Fibroblast of the conjunctiva (primary cell): Measurements from ENCODE around the gene ACSBG1.

Experiments used
- DNase-seq: peaks from one replicate; pipeline ENCODE4 v3.0.0-alpha.2; 2010; ENCODE audit warnings: low read depth

Gene ACSBG1, protein sequence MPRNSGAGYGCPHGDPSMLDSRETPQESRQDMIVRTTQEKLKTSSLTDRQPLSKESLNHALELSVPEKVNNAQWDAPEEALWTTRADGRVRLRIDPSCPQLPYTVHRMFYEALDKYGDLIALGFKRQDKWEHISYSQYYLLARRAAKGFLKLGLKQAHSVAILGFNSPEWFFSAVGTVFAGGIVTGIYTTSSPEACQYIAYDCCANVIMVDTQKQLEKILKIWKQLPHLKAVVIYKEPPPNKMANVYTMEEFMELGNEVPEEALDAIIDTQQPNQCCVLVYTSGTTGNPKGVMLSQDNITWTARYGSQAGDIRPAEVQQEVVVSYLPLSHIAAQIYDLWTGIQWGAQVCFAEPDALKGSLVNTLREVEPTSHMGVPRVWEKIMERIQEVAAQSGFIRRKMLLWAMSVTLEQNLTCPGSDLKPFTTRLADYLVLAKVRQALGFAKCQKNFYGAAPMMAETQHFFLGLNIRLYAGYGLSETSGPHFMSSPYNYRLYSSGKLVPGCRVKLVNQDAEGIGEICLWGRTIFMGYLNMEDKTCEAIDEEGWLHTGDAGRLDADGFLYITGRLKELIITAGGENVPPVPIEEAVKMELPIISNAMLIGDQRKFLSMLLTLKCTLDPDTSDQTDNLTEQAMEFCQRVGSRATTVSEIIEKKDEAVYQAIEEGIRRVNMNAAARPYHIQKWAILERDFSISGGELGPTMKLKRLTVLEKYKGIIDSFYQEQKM

GRCh38 chr15:78234515-78235040 lies at the start of gene ACSBG1:
Gene ACSBG1, minus strand, starts transcription at chr15:78234565. Its CDS starts 64 bp downstream, at chr15:78234501.
- no peak for DNase-seq

- DNase-seq = no peak
Measured at GRCh38 chr15:78282324-78282723, 48.0 kb upstream of the ACSBG1 start.

DNA sequence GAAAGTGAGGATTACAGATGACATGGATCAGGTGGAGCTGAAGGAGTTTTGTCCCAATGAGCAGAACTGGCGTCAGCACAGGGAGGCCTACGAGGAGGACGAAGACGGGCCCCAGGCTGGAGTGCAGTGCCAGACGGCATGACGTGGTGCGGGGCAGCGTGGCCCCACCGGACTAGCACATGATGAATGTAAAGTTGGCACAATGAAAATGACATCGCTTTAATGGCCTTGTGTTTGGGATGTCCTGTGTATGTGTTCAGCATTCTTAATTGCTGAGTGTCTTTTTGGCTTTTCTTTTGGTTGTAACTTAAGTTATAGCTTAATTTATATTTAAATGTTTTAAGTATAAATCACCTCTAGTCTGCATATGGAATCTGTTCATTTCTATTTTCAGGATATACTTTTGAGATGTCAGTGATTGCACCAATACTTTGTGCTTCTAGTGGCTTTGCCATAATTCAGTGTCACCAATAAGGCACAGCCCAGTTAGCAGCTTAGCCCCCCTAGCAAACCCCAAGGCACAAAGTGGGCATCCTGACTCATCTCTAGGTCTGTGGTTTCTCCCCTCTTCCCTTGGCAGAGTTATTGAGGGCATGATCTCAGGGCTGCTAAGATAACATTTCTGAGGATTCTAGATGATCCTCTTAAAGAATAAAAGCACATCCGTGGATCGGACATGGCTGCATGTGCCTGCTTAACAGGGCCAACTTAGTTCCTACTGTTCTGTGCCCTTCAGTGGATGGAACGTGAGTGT lies 46.1 kb upstream of the ACSBG1 start:
- DNase-seq = no peak

GRCh38 chr15:78276064-78276943 lies 41.9 kb upstream of the ACSBG1 start:
- DNase-seq = no peak

- no peak for DNase-seq
Measured at GRCh38 chr15:78274994-78275393, 40.6 kb upstream of the ACSBG1 start.

GRCh38 chr15:78272776-78273175 lies 38.4 kb upstream of the ACSBG1 start:
- DNase-seq = no peak

- no peak for DNase-seq
Measured at GRCh38 chr15:78272316-78272715, 38.0 kb upstream of the ACSBG1 start.

- DNase-seq = no peak
Measured at GRCh38 chr15:78266806-78267205, 32.4 kb upstream of the ACSBG1 start.

DNA sequence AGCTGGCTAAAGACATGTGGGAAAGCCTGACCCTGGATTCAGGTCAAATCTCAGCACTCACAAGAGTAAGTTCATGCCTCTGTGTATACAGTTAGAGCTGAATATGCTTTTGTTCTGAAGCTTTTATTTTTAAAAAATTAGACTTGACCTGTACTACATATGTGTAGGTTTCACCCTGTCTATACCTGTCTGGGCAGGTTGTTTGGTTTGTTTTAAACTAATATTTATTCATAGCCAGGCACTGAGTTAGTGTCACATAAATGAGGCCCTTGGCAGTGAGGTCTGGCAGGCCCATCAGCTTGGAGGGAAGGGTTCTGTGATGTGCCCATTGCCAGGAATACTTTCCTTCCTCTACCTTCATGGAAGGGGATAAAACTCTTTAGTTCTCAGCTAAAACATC lies 31.9 kb upstream of the ACSBG1 start:
- DNase-seq = no peak

DNA sequence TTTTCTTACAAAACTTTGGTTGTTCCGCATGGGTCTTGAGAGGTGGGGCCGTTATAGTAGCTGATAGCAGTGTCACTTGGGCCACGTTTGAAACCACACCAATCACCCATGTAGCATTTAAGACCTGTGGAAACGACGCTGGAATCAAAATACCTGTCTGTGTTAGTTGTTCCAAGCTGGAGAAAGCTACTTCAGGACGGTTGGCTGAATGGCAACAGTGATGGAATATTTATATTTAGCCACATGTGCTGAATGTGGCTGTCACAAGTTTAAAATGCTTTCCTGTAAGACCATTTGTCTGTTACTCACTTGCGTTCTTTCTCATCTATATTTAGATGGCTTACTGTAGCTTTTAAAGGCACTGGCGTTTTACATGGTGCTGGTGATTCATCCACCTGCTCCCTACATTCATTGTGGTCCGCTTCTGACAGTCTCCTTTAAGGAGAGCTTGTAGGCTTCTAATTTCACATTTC lies 31.4 kb upstream of the ACSBG1 start:
- no peak for DNase-seq

GRCh38 chr15:78265137-78265460 lies 30.7 kb upstream of the ACSBG1 start:
- no peak for DNase-seq

DNA sequence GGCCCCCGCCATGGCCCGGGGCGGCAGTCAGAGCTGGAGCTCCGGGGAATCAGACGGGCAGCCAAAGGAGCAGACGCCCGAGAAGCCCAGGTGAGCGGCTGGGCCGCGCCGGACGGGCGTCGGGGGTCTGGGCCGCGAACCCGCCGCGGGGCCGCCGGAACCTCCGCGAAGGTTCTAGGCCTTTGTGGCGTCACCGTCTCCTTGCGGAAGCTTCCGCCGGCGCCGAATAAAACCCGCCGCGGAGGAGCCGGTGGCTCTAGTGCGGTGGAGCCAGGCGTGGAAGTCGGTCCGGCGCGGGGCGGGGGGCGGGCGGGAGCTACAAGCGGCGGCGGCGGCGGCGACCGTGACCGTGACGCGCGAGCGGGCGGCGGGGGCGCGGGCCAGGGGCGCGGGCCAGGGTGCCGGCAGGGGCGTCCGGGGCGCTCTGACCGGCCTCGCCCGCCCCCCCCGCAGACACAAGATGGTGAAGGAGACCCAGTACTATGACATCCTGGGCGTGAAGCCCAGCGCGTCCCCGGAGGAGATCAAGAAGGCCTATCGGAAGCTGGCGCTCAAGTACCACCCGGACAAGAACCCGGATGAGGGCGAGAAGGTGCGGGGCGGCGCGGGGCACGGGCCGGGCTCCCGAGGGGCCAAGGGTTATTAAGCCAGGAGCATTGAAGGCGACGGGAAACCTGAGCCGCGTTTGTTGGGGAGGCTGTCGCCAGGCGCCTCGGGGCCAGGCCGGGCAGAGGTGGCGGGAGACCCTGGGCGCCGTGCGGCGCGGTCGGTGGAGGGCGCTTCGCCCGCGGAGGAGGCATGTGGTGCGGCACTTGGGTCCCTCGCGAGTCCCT lies 30.2 kb upstream of the ACSBG1 start, which contains the start of gene DNAJA4:
Gene DNAJA4, plus strand, starts transcription at position 259 of the 833 bp plus-strand sequence. Its CDS starts 202 bp downstream, at position 461.
- DNase-seq = no peak

DNA sequence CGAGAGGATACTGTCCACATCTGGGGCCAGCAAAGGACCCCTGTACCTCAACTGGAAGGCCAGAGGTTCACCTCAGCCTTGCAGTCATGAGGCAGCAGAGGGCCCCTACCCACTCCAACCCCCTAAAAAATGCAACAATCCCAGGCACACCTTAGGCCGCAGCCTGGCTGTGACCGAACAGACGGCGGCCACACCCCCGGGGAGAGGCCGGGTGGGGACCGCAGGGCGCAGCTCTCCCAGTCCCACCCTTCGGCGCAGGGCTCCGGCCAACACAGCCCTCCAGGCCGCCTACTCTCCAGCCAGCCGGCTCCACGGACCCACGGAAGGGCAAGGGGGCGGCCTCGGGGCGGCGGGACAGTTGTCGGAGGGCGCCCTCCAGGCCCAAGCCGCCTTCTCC lies 29.5 kb upstream of the ACSBG1 start:
- DNase-seq = no peak

- no peak for DNase-seq
Measured at GRCh38 chr15:78263351-78263781, 29.0 kb upstream of the ACSBG1 start.

DNA sequence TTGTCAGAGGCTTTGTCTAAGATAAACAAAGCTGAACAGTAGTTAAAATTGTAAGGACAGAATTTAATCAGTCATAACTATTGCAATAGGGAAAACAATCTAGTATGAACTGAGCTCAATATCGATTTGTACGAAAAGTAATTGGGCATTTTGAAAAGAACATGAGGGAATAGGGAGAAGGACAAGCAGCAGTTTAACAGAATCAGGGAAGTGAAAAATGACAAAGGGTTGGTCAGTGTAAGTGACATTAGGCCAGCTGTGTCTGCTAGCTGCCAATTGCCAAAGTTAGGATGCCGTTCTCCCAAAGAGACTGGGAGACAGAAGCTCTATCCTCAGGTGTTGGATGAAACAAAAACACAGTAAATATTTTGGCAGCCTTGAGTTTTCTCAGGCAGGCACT lies 26.7 kb upstream of the ACSBG1 start:
- DNase-seq = no peak

- DNase-seq = no peak
Measured at GRCh38 chr15:78260489-78260888, 26.1 kb upstream of the ACSBG1 start.

DNA sequence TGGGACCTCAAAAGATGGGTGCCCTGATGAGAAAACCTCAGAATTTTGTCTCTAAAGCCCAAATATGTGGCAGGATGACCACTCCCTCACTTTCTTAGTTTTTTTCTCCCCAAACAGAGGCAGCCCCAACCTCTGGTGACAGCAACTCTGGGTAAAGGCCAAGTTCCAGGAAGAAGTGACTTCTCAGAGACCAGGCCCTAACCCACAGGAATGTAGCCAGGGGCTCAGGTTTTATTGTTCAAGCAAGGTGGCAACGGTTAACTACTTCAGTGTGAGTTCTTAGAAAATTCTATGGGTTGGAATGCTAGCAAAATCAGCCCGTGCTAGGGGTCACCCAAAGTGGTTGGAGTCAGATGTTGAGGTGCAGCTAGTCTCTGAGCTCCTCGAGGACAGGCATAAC lies 24.9 kb upstream of the ACSBG1 start:
- DNase-seq = no peak

- DNase-seq = no peak
Measured at GRCh38 chr15:78257681-78258080, 23.3 kb upstream of the ACSBG1 start.

- no peak for DNase-seq
Measured at GRCh38 chr15:78256044-78256437, 21.7 kb upstream of the ACSBG1 start.

DNA sequence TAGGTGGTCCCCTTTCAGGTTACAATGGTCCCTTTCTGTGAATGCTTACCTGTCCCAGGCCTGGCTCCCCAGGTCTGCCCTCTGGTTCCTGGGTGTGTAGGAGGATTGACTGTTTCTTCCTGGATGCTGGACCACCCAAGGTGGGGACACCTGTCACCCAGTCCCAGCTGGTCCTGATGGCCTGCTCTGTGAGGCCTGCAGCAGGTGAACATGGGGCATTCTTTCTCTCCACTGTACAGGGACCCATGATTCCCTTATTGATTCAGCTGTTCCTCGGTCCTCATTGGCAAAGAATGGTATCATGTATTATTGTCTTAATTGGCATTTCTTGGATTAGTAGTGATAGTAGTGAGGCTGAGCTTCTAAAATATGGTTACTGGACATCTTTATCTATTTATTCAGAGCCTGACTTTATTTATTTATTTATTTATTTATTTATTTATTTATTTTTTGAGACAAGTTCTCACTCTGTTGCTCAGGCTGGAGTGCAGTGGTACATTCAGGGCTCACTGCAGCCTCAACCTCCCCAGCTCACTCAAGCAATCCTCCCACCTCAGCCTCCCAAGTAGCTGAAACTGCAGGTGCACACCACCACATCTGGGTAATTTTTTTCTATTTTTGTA lies 21.2 kb upstream of the ACSBG1 start:
- DNase-seq = no peak
